Measurements from ENCODE around the gene SYTL1.

DNA sequence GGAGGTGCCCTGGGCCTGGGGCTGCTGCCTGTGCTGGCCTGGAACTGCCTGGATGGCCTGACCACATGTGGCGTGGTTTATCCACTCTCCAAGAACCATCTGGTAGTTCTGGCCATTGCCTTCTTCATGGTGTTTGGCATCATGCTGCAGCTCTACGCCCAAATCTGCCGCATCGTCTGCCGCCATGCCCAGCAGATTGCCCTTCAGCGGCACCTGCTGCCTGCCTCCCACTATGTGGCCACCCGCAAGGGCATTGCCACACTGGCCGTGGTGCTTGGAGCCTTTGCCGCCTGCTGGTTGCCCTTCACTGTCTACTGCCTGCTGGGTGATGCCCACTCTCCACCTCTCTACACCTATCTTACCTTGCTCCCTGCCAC is 52.4 kb downstream of the SYTL1 start:
- TF ChIP-seq, protein P1, sequence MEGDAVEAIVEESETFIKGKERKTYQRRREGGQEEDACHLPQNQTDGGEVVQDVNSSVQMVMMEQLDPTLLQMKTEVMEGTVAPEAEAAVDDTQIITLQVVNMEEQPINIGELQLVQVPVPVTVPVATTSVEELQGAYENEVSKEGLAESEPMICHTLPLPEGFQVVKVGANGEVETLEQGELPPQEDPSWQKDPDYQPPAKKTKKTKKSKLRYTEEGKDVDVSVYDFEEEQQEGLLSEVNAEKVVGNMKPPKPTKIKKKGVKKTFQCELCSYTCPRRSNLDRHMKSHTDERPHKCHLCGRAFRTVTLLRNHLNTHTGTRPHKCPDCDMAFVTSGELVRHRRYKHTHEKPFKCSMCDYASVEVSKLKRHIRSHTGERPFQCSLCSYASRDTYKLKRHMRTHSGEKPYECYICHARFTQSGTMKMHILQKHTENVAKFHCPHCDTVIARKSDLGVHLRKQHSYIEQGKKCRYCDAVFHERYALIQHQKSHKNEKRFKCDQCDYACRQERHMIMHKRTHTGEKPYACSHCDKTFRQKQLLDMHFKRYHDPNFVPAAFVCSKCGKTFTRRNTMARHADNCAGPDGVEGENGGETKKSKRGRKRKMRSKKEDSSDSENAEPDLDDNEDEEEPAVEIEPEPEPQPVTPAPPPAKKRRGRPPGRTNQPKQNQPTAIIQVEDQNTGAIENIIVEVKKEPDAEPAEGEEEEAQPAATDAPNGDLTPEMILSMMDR (IDR thresholded peaks at IDR 0.05), result no peak
- TF ChIP-seq POLR2AphosphoS5 (IDR thresholded peaks at IDR 0.05) (no peak), POLR2A (IDR thresholded peaks at IDR 0.05) (no peak)

Measured in transverse colon (tissue), 4 donors.